H7 (cell line): ENCODE measurements around the gene MEX3B. TPM values are rescaled to one million over a fixed set of nuclear protein-coding genes. Genes with fewer than 3 reads are reported as not detected.

Source experiments
- DNase-seq: peaks from one replicate; pipeline ENCODE4 v3.0.0; 2012
- H3K27me3 ChIP-seq: 2 replicates; pipeline ENCODE4 v1.6.0; 2011; ENCODE audit warnings: mild to moderate bottlenecking, low read length; ENCODE audit not compliant: control insufficient read depth, insufficient read depth
- H3K36me3 ChIP-seq: replicated peaks from 2 replicates; pipeline ENCODE4 v1.5.1; 2011; ENCODE audit warnings: low read length; ENCODE audit not compliant: control insufficient read depth, insufficient read depth
- H3K4me3 ChIP-seq: 2 replicates; pipeline ENCODE4 v1.5.1; 2011; ENCODE audit warnings: low read depth, mild to moderate bottlenecking, control low read depth, low read length, moderate library complexity; ENCODE audit not compliant: insufficient read depth
- total RNA-seq: library from RNA; depleted of rRNA; stranded (reverse); fragments of >200 nt; shearing (Covaris generic); gene quantifications from 2 replicates; pipeline ENCODE4 v1.2.3, GENCODE V29; 2014; rRNA removed

The MEX3B gene
- total RNA-seq, result 9.9 and 14.3 TPM in 2 replicates

- peak within 1 kb of the TSS; percentile 92 for H3K4me3 ChIP-seq
- H3K27me3 ChIP-seq, result peaks cover 42% of the 10 kb centered on the region
- peak; percentile 96 for DNase-seq
- H3K36me3 ChIP-seq, result no peaks in the 10 kb centered on the region
Measured at GRCh38 chr15:82045892-82046665, at the start of gene MEX3B. MEX3B (minus strand) TSS chr15:82046018; CDS start chr15:82045705, 313 bp downstream.

GRCh38 chr15:82093774-82094211 lies 48.0 kb upstream of the MEX3B start:
- no peak overlapping the region for H3K4me3 ChIP-seq
- no peaks in the 10 kb centered on the region for H3K36me3 ChIP-seq
- no peaks in the 10 kb centered on the region; the same call in 1 of the 2 replicates for H3K27me3 ChIP-seq
- DNase-seq, result no peak

GRCh38 chr15:82093325-82093724 lies 47.5 kb upstream of the MEX3B start:
- DNase-seq, result no peak
- no peaks in the 10 kb centered on the region; the same call in 1 of the 2 replicates for H3K27me3 ChIP-seq

GRCh38 chr15:82091636-82092140 lies 45.9 kb upstream of the MEX3B start:
- no peaks in the 10 kb centered on the region for H3K36me3 ChIP-seq
- no peak for DNase-seq
- H3K27me3 ChIP-seq, result no peaks in the 10 kb centered on the region; the same call in 1 of the 2 replicates
- H3K4me3 ChIP-seq, result no peak overlapping the region

More at GRCh38 chr15:82093325-82093724, 47.5 kb upstream of the MEX3B start:
- Histone ChIP-seq H3K4me3 (no peak overlapping the region), H3K36me3 (no peaks in the 10 kb centered on the region)

GRCh38 chr15:82086243-82086995 lies 40.6 kb upstream of the MEX3B start:
- DNase-seq, result no peak
- H3K4me3 ChIP-seq, result no peak overlapping the region
- no peaks in the 10 kb centered on the region for H3K27me3 ChIP-seq
- no peaks in the 10 kb centered on the region for H3K36me3 ChIP-seq

- peak; percentile 85 for DNase-seq
- Histone ChIP-seq H3K27me3 (no peaks in the 10 kb centered on the region), H3K4me3 (no peak overlapping the region), H3K36me3 (no peaks in the 10 kb centered on the region)
Measured at GRCh38 chr15:82081914-82082762, 36.3 kb upstream of the MEX3B start.

- DNase-seq, result no peak
- no peaks in the 10 kb centered on the region for H3K27me3 ChIP-seq
- no peak overlapping the region for H3K4me3 ChIP-seq
- no peaks in the 10 kb centered on the region for H3K36me3 ChIP-seq
Measured at GRCh38 chr15:82080774-82081173, 35.0 kb upstream of the MEX3B start.

- Histone ChIP-seq H3K4me3 (no peak overlapping the region), H3K27me3 (no peaks in the 10 kb centered on the region), H3K36me3 (no peaks in the 10 kb centered on the region)
- DNase-seq, result no peak
Measured at GRCh38 chr15:82079736-82080135, 33.9 kb upstream of the MEX3B start.

- H3K27me3 ChIP-seq, result no peaks in the 10 kb centered on the region
- H3K36me3 ChIP-seq, result no peaks in the 10 kb centered on the region
- no peak overlapping the region for H3K4me3 ChIP-seq
- DNase-seq, result no peak
Measured at GRCh38 chr15:82074610-82075009, 28.8 kb upstream of the MEX3B start.

- peak; percentile 54 for DNase-seq
- no peak overlapping the region for H3K4me3 ChIP-seq
- no peaks in the 10 kb centered on the region for H3K36me3 ChIP-seq
- no peaks in the 10 kb centered on the region for H3K27me3 ChIP-seq
Measured at GRCh38 chr15:82072926-82073537, 27.2 kb upstream of the MEX3B start.

GRCh38 chr15:82066455-82066854 lies 20.6 kb upstream of the MEX3B start:
- no peak for DNase-seq
- Histone ChIP-seq H3K36me3 (no peaks in the 10 kb centered on the region), H3K27me3 (peaks cover 19% of the 10 kb centered on the region), H3K4me3 (no peak overlapping the region)

- H3K4me3 ChIP-seq, result no peak overlapping the region
- no peak for DNase-seq
- H3K27me3 ChIP-seq, result peaks cover 24% of the 10 kb centered on the region
- H3K36me3 ChIP-seq, result no peaks in the 10 kb centered on the region
Measured at GRCh38 chr15:82064824-82065223, 19.0 kb upstream of the MEX3B start.

- no peaks in the 10 kb centered on the region for H3K36me3 ChIP-seq
- H3K27me3 ChIP-seq, result peaks cover 37% of the 10 kb centered on the region
- peak overlapping the region; percentile 24; the same call in 1 of the 2 replicates for H3K4me3 ChIP-seq
- peak; percentile 57 for DNase-seq
Measured at GRCh38 chr15:82062479-82063454, 16.9 kb upstream of the MEX3B start.
